ENCODE data around the gene NTM. TPM values are rescaled to one million over a fixed set of nuclear protein-coding genes. Genes with fewer than 3 reads are reported as not detected.

The NTM gene
- total RNA-seq, 1 experiment from 2014 or later: 8.6 TPM

DNA sequence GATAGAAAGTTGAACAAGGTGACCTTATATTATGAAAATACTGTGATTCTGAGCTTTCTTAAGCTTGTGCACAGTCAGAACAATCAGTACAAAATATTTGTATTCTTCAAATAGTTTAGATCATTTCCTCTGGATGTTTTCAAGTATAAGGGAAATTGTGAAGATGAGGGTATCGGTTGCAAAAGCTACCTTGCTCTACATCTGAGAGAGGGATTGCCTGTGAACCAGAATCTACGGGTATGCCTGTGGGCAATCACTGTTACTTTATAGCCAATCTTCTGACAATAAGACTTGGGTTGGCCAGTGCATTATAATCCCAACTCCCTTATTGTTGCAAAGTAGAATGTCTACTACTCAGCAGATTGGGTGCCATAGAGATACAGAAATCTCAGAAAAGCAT, 90.5 kb downstream of the NTM start:
- BruUV-seq (replicated peaks): no TSS peak

DNA sequence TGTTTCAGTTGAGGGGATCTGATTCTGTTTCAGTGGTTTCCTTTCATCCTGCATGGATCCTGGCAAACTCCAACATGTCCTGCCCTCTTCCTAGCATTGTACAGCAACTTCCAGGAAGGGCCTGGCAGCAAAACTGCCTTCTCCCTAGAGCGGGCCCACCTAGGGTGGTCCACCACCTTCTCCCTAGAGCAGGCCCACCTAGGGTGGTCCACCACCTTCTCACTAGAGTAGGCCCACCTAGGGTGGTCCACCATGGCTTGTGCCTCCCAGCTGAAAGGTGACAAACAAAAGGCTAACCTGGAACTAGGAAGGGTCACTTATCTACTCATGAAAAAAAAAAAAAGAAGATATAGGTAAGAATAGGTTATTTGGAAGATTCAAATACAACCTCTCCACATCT, 92.2 kb downstream of the NTM start:
- no TSS peak for BruUV-seq (replicated peaks)
- intact Hi-C loops (cut with micrococcal nuclease; ENCODE audit: unreplicated experiment): no loop called here
- peaks cover 58% of the 10 kb centered on the region for H3K27me3 ChIP-seq (replicated peaks; ENCODE audit: insufficient read depth, low read depth, low read length, poor library complexity)
- H3K4me3 ChIP-seq (ENCODE audit: low read depth, low read length, poor library complexity, severe bottlenecking): no peak overlapping the region
- H3K9me3 ChIP-seq (ENCODE audit: low read depth, low read length, poor library complexity, severe bottlenecking): no peaks in the 10 kb centered on the region
- POLR2A ChIA-PET (ENCODE audit: low non-redundant PET): no interaction called here
- H3K27ac ChIP-seq (ENCODE audit: low read depth, low read length, poor library complexity, severe bottlenecking): no peak overlapping the region
- CTCF ChIA-PET: no interaction called here
- no peaks in the 10 kb centered on the region for H3K36me3 ChIP-seq (ENCODE audit: insufficient read depth, low read length, poor library complexity, severe bottlenecking)
- TF ChIP-seq CTCF (conservative IDR thresholded peaks at IDR 0.05; ENCODE audit: low read depth, low read length): no peak
- no peak for TF ChIP-seq EZH2 (IDR thresholded peaks at IDR 0.05; ENCODE audit: borderline replicate concordance, low read depth, low read length, poor library complexity, severe bottlenecking)
- no peaks in the 10 kb centered on the region for H3K4me1 ChIP-seq (ENCODE audit: insufficient read depth, low read length, poor library complexity, severe bottlenecking)
- DNase-seq (ENCODE audit: low spot score): no peak

More for the DNA sequence above, 90.5 kb downstream of the NTM start:
- ChIA-PET CTCF (no interaction called here), POLR2A (ENCODE audit: low non-redundant PET) (no interaction called here)
- H3K27ac ChIP-seq (ENCODE audit: low read depth, low read length, poor library complexity, severe bottlenecking): no peak overlapping the region
- TF ChIP-seq EZH2 (IDR thresholded peaks at IDR 0.05; ENCODE audit: borderline replicate concordance, low read depth, low read length, poor library complexity, severe bottlenecking): no peak
- TF ChIP-seq CTCF (conservative IDR thresholded peaks at IDR 0.05; ENCODE audit: low read depth, low read length): no peak
- no peaks in the 10 kb centered on the region for H3K9me3 ChIP-seq (ENCODE audit: low read depth, low read length, poor library complexity, severe bottlenecking)
- no peaks in the 10 kb centered on the region for H3K4me1 ChIP-seq (ENCODE audit: insufficient read depth, low read length, poor library complexity, severe bottlenecking)
- H3K27me3 ChIP-seq (replicated peaks; ENCODE audit: insufficient read depth, low read depth, low read length, poor library complexity): peaks cover 71% of the 10 kb centered on the region
- no peak for DNase-seq (ENCODE audit: low spot score)
- intact Hi-C loops (cut with micrococcal nuclease; ENCODE audit: unreplicated experiment): no loop called here
- H3K36me3 ChIP-seq (ENCODE audit: insufficient read depth, low read length, poor library complexity, severe bottlenecking): no peaks in the 10 kb centered on the region
- no peak overlapping the region for H3K4me3 ChIP-seq (ENCODE audit: low read depth, low read length, poor library complexity, severe bottlenecking)

DNA sequence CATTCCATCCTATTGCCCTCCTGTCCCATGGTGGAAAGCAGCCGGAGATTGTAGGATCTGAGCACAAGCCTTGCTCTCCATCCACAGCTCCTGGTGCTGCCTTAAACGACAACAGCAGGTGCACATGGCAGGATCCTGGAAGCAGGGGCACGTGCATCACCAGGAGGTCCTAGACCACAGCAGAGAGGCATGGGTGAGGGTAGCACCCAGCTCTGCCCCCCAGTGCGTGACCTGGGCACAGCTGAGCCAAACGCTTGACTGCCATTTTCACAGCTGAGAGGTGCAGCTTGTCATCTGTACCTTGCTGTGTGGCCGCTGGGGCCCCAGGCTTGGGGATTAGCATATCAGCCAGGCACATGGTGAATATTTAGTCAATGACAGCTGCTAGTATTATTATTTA, 92.7 kb downstream of the NTM start:
- TF ChIP-seq CTCF (conservative IDR thresholded peaks at IDR 0.05; ENCODE audit: low read depth, low read length) (no peak), EZH2 (IDR thresholded peaks at IDR 0.05; ENCODE audit: borderline replicate concordance, low read depth, low read length, poor library complexity, severe bottlenecking) (no peak)
- H3K4me3 ChIP-seq (ENCODE audit: low read depth, low read length, poor library complexity, severe bottlenecking): no peak overlapping the region
- DNase-seq (ENCODE audit: low spot score): no peak
- ChIA-PET POLR2A (ENCODE audit: low non-redundant PET) (no interaction called here), CTCF (no interaction called here)
- no peaks in the 10 kb centered on the region for H3K9me3 ChIP-seq (ENCODE audit: low read depth, low read length, poor library complexity, severe bottlenecking)
- no peak overlapping the region for H3K27ac ChIP-seq (ENCODE audit: low read depth, low read length, poor library complexity, severe bottlenecking)
- no peaks in the 10 kb centered on the region for H3K4me1 ChIP-seq (ENCODE audit: insufficient read depth, low read length, poor library complexity, severe bottlenecking)
- BruUV-seq (replicated peaks): no TSS peak
- peaks cover 57% of the 10 kb centered on the region for H3K27me3 ChIP-seq (replicated peaks; ENCODE audit: insufficient read depth, low read depth, low read length, poor library complexity)
- intact Hi-C loops (cut with micrococcal nuclease; ENCODE audit: unreplicated experiment): no loop called here
- no peaks in the 10 kb centered on the region for H3K36me3 ChIP-seq (ENCODE audit: insufficient read depth, low read length, poor library complexity, severe bottlenecking)
